B cell (primary cell): ENCODE results near the gene CITED2.

ENCODE experiments used
- CTCF ChIP-seq: fragments of 200-600 bp; IDR thresholded peaks from one replicate; pipeline ENCODE4 v1.8.0; 2022; ENCODE audit warnings: antibody characterized with exemption, mild to moderate bottlenecking
- EZH2 ChIP-seq: IDR thresholded peaks from 2 replicates; pipeline ENCODE4 v1.6.1; 2012; ENCODE audit warnings: borderline replicate concordance, low read depth, mild to moderate bottlenecking, moderate library complexity, low read length; ENCODE audit not compliant: insufficient read depth, poor library complexity, severe bottlenecking

GRCh38 chr6:139330306-139330705 is 44.1 kb downstream of the CITED2 start:
- no peak for TF ChIP-seq CTCF
- no peak for TF ChIP-seq EZH2
